GM12878 (cell line): Measurements from ENCODE around the gene TCERG1. TPM values are rescaled to one million over a fixed set of nuclear protein-coding genes. Genes with fewer than 3 reads are reported as not detected.

Source experiments
- ATAC-seq: fragments of 200-7000 bp; cut with Tn5 transposase; 3 replicates; pipeline ENCODE4 v1.9.1; 2020; ENCODE audit warnings: mild to moderate bottlenecking, moderate library complexity
- BruUV-seq: library from RNA; stranded (reverse); fragments of 400-500 nt; replicated peaks from 2 replicates; lab custom pipeline; 2021; lab: Mats Ljungman, UMichigan
- CTCF ChIA-PET: fragments of 300-600 bp; sonication (Branson Sonifier 250); formaldehyde crosslinking; extraction: SDS; loops from one replicate; lab custom pipeline; 2021; ENCODE audit warnings: inconsistent platforms; lab: Yijun Ruan, JAX
- POLR2A ChIA-PET: fragments of 350-600 bp; formaldehyde crosslinking; extraction: SDS; loops from one replicate; lab custom pipeline; 2021; ENCODE audit warnings: inconsistent platforms; lab: Charles Lee
- RAD21 ChIA-PET: fragments of 300-600 bp; sonication (Branson Sonifier 250); formaldehyde crosslinking; loops from one replicate; lab custom pipeline; 2023; ENCODE audit warnings: antibody characterized with exemption; ENCODE audit not compliant: unreplicated experiment; lab: Charles Lee
- SMC1A ChIA-PET: fragments of 300-600 bp; sonication (Branson Sonifier 250); formaldehyde crosslinking; loops from one replicate; lab custom pipeline; 2023; ENCODE audit not compliant: unreplicated experiment, uncharacterized antibody; lab: Charles Lee
- DNase-seq: peaks from one replicate; pipeline ENCODE4 v3.0.0-alpha.2; 2011; ENCODE audit warnings: low read depth, low spot score
- FAIRE-seq: peaks from 3 replicates; lab custom pipeline; 2011; peaks lifted over from hg19 to GRCh38; lab: Jason Lieb, UNC
- H2AFZ ChIP-seq: 2 replicates; pipeline ENCODE4 v1.6.0; 2011; ENCODE audit warnings: low read depth, low read length, control low read depth; ENCODE audit not compliant: control insufficient read depth
- H3K27ac ChIP-seq: 2 replicates; pipeline ENCODE4 v1.5.1; 2011; ENCODE audit warnings: control low read depth; ENCODE audit not compliant: control insufficient read depth, insufficient read depth
- H3K27me3 ChIP-seq, 2 experiments: replicated peaks in 1 of 2; 2 replicates each; pipeline versions ENCODE4 v1.6.0 to v1.6.1; 2011; ENCODE audit warnings: low read length in 1 of 2; ENCODE audit not compliant: control insufficient read depth in 2 of 2, insufficient read depth in 2 of 2
- H3K36me3 ChIP-seq, 2 experiments: 2 replicates each; pipeline ENCODE4 v1.5.1; 2011; ENCODE audit warnings: low read length in 1 of 2; ENCODE audit not compliant: control insufficient read depth in 2 of 2, insufficient read depth in 2 of 2
- H3K4me1 ChIP-seq: 2 replicates; pipeline ENCODE4 v1.6.1; 2011; ENCODE audit warnings: mild to moderate bottlenecking, low read length, moderate library complexity, mixed read lengths; ENCODE audit not compliant: control insufficient read depth, insufficient read depth
- H3K4me2 ChIP-seq: 2 replicates; pipeline ENCODE4 v1.6.0; 2011; ENCODE audit warnings: control low read depth; ENCODE audit not compliant: control insufficient read depth, insufficient read depth
- H3K4me3 ChIP-seq: fragments of 200-600 bp; sonication (generic); 2 replicates; pipeline ENCODE4 v1.5.1; 2016
- H3K79me2 ChIP-seq: 2 replicates; pipeline ENCODE4 v1.6.0; 2011; ENCODE audit warnings: low read length; ENCODE audit not compliant: control insufficient read depth, insufficient read depth
- H3K9ac ChIP-seq: 2 replicates; pipeline ENCODE4 v1.8.0; 2011; ENCODE audit warnings: low read length, control low read depth, mixed read lengths; ENCODE audit not compliant: control insufficient read depth, insufficient read depth
- H3K9me3 ChIP-seq: replicated peaks from 3 replicates; pipeline ENCODE4 v1.5.1; 2011; ENCODE audit warnings: mild to moderate bottlenecking, low read length; ENCODE audit not compliant: control insufficient read depth, insufficient read depth
- H4K20me1 ChIP-seq: 2 replicates; pipeline ENCODE4 v1.6.0; 2011; ENCODE audit not compliant: control insufficient read depth, insufficient read depth
- E2F4 ChIP-seq: IDR thresholded peaks from 2 replicates; pipeline ENCODE4 v1.6.1; 2012; ENCODE audit warnings: low read depth, low read length, improper control_type of control experiment
- ESRRA ChIP-seq: IDR thresholded peaks from 2 replicates; pipeline ENCODE4 v1.6.1; 2012; ENCODE audit warnings: mild to moderate bottlenecking, low read length, improper control_type of control experiment
- GATAD2B ChIP-seq: fragments of 450-650 bp; conservative IDR thresholded peaks from 2 replicates; pipeline ENCODE4 v1.6.1; 2017; ENCODE audit warnings: low read depth, mild to moderate bottlenecking, moderate library complexity
- MYC ChIP-seq: IDR thresholded peaks from 2 replicates; pipeline ENCODE4 v1.6.1; 2011; ENCODE audit warnings: mild to moderate bottlenecking, low read length, moderate library complexity, inconsistent platforms; ENCODE audit not compliant: insufficient read depth, insufficient replicate concordance, insufficient read length, severe bottlenecking
- NFIC ChIP-seq: IDR thresholded peaks from 2 replicates; pipeline ENCODE4 v1.6.1; 2012; ENCODE audit warnings: low read depth, mild to moderate bottlenecking, inconsistent platforms, low read length, moderate library complexity
- NFXL1 ChIP-seq: fragments of 450-650 bp; IDR thresholded peaks from 2 replicates; pipeline ENCODE4 v1.6.1; 2017; ENCODE audit warnings: antibody characterized with exemption, mild to moderate bottlenecking, borderline replicate concordance
- POLR2AphosphoS2 ChIP-seq: IDR thresholded peaks from 2 replicates; pipeline ENCODE4 v1.6.1; 2011; ENCODE audit warnings: low read depth, mild to moderate bottlenecking, low read length, improper control_type of control experiment, moderate library complexity
- RBBP5 ChIP-seq: fragments of 200-600 bp; sonication (generic); conservative IDR thresholded peaks from 2 replicates; pipeline ENCODE4 v1.6.1; 2016
- RFX5 ChIP-seq: IDR thresholded peaks from 2 replicates; pipeline ENCODE4 v1.6.1; 2011; ENCODE audit warnings: low read depth, low read length, improper control_type of control experiment
- SIX5 ChIP-seq: IDR thresholded peaks from 2 replicates; pipeline ENCODE4 v1.6.1; 2011; ENCODE audit warnings: mild to moderate bottlenecking, low read depth, low read length, moderate library complexity; ENCODE audit not compliant: severe bottlenecking
- SMC3 ChIP-seq: IDR thresholded peaks from 2 replicates; pipeline ENCODE4 v1.6.1; 2011; ENCODE audit warnings: low read length, improper control_type of control experiment, borderline replicate concordance
- SUZ12 ChIP-seq: fragments of 200-600 bp; sonication (generic); IDR thresholded peaks from one replicate; pipeline ENCODE4 v1.6.1; 2018; ENCODE audit warnings: antibody characterized with exemption, mild to moderate bottlenecking; ENCODE audit not compliant: unreplicated experiment
- USF2 ChIP-seq: IDR thresholded peaks from 2 replicates; pipeline ENCODE4 v1.6.1; 2011; ENCODE audit warnings: low read depth, low read length, improper control_type of control experiment, borderline replicate concordance
- WGBS: methylation state at CpG from one replicate; pipeline ENCODE4 v1.1.6; 2016; ENCODE audit warnings: low lambda C conversion rate; ENCODE audit not compliant: insufficient replicate concordance, insufficient coverage; ENCODE audit errors: missing lambda C conversion rate; 5-methylcytosine and 5-hydroxymethylcytosine counted together
- in situ Hi-C: fragments of 300-500 bp; cut with MboI; formaldehyde crosslinking; loops from 9 replicates; pipeline ENCODE4 v1.14.3; 2018; ENCODE audit warnings: mixed read lengths
- intact Hi-C: fragments of 100-400 bp; cut with micrococcal nuclease; formaldehyde crosslinking; loops from one replicate; pipeline ENCODE4 v1.14.2; 2022; ENCODE audit not compliant: unreplicated experiment
- polyA plus RNA-seq, 11 experiments: library from polyadenylated mRNA; depleted of rRNA in 4 of 11; unstranded in 6 of 11; stranded (reverse) in 5 of 11; fragments of >200 nt; fragmentation: Nextera tagmentation in 4 of 11; fragmentation: Illumina TruSeq in 1 of 11; extraction: Ambion mirVana in 4 of 11; extraction: Trizol in 1 of 11; gene quantifications; 1 replicate in 1 of 11; 2 replicates in 10 of 11; pipeline versions ENCODE4 v1.2.1 to v1.2.3, GENCODE V29; 2011 to 2016; ENCODE audit warnings: inconsistent platforms in 2 of 11, missing spikeins in 2 of 11, low read depth in 1 of 11
- total RNA-seq, 4 experiments: library from RNA; depleted of rRNA in 3 of 4; stranded (reverse); fragments of >200 nt in 3 of 4; fragmentation: Illumina TruSeq in 1 of 4; extraction: Trizol in 1 of 4; gene quantifications; 2 replicates each; pipeline versions ENCODE4 v1.2.1 to v1.2.3, GENCODE V29; 2013 to 2021
- TF ChIP-seq, protein P1 (sequence below): fragments of 450-650 bp; IDR thresholded peaks from 2 replicates; pipeline ENCODE4 v1.6.1; 2017; ENCODE audit warnings: antibody characterized with exemption, mild to moderate bottlenecking, moderate library complexity

The TCERG1 gene
- total and polyA plus RNA-seq, 10 of the 15 experiments (the other 5 are each of a cell fraction or from before 2014, with no cell fraction given) = 51.5 to 131 (median 91.6) TPM

DNA sequence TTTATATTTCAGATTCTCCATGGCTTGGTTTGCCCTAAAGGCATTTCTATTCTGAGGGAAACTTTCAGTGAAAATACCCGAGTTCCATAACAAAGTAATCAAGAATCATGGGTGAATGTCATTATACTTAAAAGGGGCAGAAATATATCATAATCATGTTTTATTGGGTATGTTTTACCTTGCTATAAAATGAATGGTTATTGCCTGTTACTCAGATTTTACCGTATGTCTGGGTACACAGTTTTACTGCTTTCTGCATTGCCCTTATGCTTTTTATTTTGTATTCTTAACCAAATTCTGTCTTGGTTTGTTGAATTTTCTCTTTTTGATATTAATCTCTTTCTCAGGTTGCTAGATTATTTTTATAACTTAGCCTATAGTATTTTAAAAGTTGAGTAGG lies 66.3 kb downstream of the TCERG1 start:
- CTCF ChIA-PET = interaction anchor here (0.6 kb wide), 1 partner anchor 20 kb away, joined by 7 read pairs; no protein-coding TSS in a partner anchor

More for the DNA sequence above, 66.3 kb downstream of the TCERG1 start:
- no peak for ATAC-seq
- Histone ChIP-seq H3K36me3 (peaks cover 2% of the 10 kb centered on the region in 2 experiments; a peak in 3 of 4 replicates), H3K9ac (no peak overlapping the region), H3K79me2 (no peaks in the 10 kb centered on the region), H2AFZ (no peak overlapping the region), H3K4me1 (no peaks in the 10 kb centered on the region), H3K27ac (no peak overlapping the region), H4K20me1 (no peaks in the 10 kb centered on the region), H3K9me3 (no peaks in the 10 kb centered on the region), H3K4me2 (no peak overlapping the region), H3K4me3 (no peak overlapping the region), H3K27me3 (no peaks in the 10 kb centered on the region)
- SMC1A ChIA-PET = interaction anchor here (0.9 kb wide), 1 partner anchor 18 kb away, joined by 3 read pairs; no protein-coding TSS in a partner anchor
- TF ChIP-seq SMC3 (no peak), SUZ12 (no peak), MYC (no peak), E2F4 (no peak), NFIC (no peak), SIX5 (no peak), POLR2AphosphoS2 (no peak), RBBP5 (no peak), GATAD2B (no peak), NFXL1 (no peak), USF2 (no peak), RFX5 (no peak), ESRRA (no peak)
- TF ChIP-seq, protein P1, sequence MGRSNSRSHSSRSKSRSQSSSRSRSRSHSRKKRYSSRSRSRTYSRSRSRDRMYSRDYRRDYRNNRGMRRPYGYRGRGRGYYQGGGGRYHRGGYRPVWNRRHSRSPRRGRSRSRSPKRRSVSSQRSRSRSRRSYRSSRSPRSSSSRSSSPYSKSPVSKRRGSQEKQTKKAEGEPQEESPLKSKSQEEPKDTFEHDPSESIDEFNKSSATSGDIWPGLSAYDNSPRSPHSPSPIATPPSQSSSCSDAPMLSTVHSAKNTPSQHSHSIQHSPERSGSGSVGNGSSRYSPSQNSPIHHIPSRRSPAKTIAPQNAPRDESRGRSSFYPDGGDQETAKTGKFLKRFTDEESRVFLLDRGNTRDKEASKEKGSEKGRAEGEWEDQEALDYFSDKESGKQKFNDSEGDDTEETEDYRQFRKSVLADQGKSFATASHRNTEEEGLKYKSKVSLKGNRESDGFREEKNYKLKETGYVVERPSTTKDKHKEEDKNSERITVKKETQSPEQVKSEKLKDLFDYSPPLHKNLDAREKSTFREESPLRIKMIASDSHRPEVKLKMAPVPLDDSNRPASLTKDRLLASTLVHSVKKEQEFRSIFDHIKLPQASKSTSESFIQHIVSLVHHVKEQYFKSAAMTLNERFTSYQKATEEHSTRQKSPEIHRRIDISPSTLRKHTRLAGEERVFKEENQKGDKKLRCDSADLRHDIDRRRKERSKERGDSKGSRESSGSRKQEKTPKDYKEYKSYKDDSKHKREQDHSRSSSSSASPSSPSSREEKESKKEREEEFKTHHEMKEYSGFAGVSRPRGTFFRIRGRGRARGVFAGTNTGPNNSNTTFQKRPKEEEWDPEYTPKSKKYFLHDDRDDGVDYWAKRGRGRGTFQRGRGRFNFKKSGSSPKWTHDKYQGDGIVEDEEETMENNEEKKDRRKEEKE = no peak
- no peak for DNase-seq
- 80% methylated on average over 2 of the region's 2 CpGs for WGBS
- intact Hi-C loops (no loop called here), in situ Hi-C loops (no loop called here)
- POLR2A ChIA-PET = no interaction called here
- RAD21 ChIA-PET = no interaction called here
- no TSS peak for BruUV-seq
- FAIRE-seq = no peak
